ENCODE data around the gene SLC8A3. TPM values are rescaled to one million over a fixed set of nuclear protein-coding genes. Genes with fewer than 3 reads are reported as not detected.

SLC8A3 gene
- total RNA-seq, 1 donor = not detected

GRCh38 chr14:70008284-70009262 is 180.2 kb downstream of the SLC8A3 start:
- H3K4me3 ChIP-seq (ENCODE audit: low read depth, low read length) = no peak overlapping the region
- DNase-seq (ENCODE audit: low read depth) = no peak
- no peak for TF ChIP-seq CTCF (IDR thresholded peaks at IDR 0.05; ENCODE audit: insufficient read depth, low read depth, low read length)

GRCh38 chr14:70006699-70007098 is 182.1 kb downstream of the SLC8A3 start:
- no peak overlapping the region for H3K4me3 ChIP-seq (ENCODE audit: low read depth, low read length)
- no peak for DNase-seq (ENCODE audit: low read depth)
- TF ChIP-seq CTCF (IDR thresholded peaks at IDR 0.05; ENCODE audit: insufficient read depth, low read depth, low read length) = no peak

- H3K4me3 ChIP-seq (ENCODE audit: low read depth, low read length) = no peak overlapping the region
- DNase-seq (ENCODE audit: low read depth) = no peak
- TF ChIP-seq CTCF (IDR thresholded peaks at IDR 0.05; ENCODE audit: insufficient read depth, low read depth, low read length) = no peak
Measured at GRCh38 chr14:70005281-70005805, 183.4 kb downstream of the SLC8A3 start.

- no peak for DNase-seq (ENCODE audit: low read depth)
- no peak overlapping the region for H3K4me3 ChIP-seq (ENCODE audit: low read depth, low read length)
- TF ChIP-seq CTCF (IDR thresholded peaks at IDR 0.05; ENCODE audit: insufficient read depth, low read depth, low read length) = no peak
Measured at GRCh38 chr14:70004791-70005190, 184.0 kb downstream of the SLC8A3 start.

GRCh38 chr14:70002589-70003346 is 186.0 kb downstream of the SLC8A3 start:
- TF ChIP-seq CTCF (IDR thresholded peaks at IDR 0.05; ENCODE audit: insufficient read depth, low read depth, low read length) = no peak
- DNase-seq (ENCODE audit: low read depth) = no peak
- H3K4me3 ChIP-seq (ENCODE audit: low read depth, low read length) = no peak overlapping the region

- DNase-seq (ENCODE audit: low read depth) = no peak
- no peak overlapping the region for H3K4me3 ChIP-seq (ENCODE audit: low read depth, low read length)
- no peak for TF ChIP-seq CTCF (IDR thresholded peaks at IDR 0.05; ENCODE audit: insufficient read depth, low read depth, low read length)
Measured at GRCh38 chr14:70000601-70001000, 188.2 kb downstream of the SLC8A3 start.

Measured in fibroblast of villous mesenchyme (primary cell).